HG03135 (cell line): ENCODE data around the gene RIMBP2.

ENCODE experiments used
- ATAC-seq: cut with Tn5 transposase; IDR thresholded peaks from one replicate; pipeline ENCODE4 v1.9.1; 2021; ENCODE audit warnings: mild to moderate bottlenecking, moderate library complexity; ENCODE audit not compliant: unreplicated experiment

Gene RIMBP2

DNA sequence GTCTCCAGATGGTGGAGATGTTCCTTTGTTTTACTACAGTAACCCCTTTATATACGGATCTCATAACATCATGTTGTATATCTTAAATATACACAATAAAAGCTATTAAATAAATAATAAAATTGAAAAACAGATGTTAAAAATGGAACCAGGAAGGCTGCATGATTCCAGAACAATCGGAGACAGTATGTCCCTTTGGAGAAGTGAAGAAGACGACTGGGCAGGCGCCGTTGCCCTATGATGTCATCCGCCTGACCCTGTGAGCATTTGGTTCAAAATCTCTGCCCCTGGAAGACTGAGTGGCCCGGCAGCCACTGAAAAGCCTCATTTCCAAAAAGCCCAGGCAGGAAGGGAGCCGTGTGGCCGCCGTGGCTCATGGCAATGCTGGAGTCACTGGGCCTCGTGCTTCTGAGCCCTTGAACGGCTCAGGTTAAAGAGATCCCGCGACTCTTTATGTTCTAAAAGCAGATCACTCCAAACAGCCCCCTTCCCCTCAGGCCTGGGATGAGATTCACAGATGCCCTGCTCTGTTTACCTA is 30.8 kb downstream of the RIMBP2 start:
- ATAC-seq, result no peak

GRCh38 chr12:130683811-130684210 is 32.3 kb downstream of the RIMBP2 start:
- ATAC-seq, result no peak

DNA sequence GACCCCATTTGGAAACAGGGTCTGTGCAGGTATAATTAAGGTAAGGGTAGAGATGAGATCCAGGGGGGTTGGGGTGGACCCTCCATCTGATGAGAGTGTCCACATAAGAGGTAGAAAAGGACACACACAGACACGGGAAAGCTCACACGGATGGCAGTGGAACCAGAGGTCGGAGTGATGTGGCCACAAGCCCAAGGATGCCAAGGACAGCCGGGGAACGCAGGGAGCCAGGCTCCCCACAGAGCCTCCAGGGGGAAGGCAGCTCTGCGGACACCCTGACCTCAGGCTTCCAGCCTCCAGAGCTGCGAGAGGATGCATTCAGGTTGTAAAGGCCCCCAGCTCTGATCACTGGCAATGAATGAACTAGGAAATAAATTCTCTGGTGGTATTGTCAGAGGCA is 33.0 kb downstream of the RIMBP2 start:
- ATAC-seq, result no peak

- ATAC-seq, result no peak
These were observed 35.6 kb downstream of the RIMBP2 start for GRCh38 chr12:130680451-130680990.

DNA sequence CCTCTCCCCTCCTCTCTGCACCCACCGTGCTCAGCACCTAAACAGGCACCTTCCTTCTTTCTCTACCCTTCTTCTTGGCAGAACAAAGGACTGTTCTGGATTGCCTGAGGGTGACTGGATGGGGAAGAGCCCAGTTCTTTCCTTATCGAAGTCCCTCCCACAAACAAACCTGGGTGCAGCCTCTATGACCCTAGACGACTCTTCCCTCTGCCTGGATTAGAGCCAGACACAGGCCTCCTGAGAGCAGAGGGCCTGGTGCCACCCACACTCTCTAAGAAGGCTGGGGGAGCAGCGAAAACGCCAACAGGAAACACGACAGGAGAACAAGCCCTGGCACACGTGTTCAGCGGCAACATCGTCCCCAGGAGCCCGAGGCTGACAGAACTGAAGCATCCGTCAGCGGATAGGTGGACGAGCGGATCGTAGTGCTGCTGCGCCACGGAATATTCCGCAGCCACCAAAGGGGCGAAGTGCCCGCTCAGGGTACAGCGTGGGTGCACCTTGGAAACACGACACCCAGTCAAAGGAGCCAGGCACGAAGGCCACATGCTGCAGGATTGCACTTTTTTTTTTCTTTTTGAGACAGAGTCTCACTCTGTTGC is 38.0 kb downstream of the RIMBP2 start:
- no peak for ATAC-seq

GRCh38 chr12:130675791-130676190 is 40.3 kb downstream of the RIMBP2 start:
- no peak for ATAC-seq

DNA sequence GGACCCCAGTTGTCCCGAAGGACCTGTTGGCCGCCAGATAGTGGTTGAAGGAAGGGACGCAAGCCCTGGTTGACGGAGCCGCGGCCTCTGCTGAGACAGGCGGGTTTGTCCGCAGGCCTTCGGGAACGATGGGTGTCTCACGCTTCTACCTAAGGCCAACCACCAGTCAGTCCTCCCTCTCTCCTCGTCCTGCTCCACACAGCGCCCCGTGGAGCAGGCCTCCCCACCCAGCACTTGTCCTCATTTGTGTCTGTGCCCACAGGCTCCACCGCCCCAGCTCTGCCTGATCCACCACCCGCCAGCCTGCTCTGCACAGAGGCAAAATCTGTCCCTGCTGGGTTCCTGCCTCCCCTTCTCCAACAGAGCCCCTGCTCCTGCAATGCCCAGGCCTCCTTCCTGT is 41.0 kb downstream of the RIMBP2 start:
- no peak for ATAC-seq

DNA sequence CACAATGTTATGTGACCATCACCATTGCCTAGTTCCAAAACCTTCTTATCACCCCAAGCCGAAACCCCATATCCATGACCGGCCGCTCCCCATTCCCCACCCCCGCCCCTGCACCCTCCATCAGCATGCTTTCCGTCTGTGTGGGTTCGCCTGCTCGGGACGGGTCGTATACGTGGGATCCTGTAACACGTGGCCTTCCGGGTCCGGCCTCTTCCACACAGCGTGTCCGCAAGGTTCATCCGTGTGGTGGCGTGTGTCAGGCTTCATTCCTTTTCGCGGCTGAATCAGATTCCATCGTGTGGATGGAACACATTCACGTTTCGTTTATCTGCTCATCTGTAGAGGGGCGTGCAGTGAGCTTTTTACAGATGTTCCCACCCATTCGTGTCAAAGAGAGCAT is 41.4 kb downstream of the RIMBP2 start:
- no peak for ATAC-seq

DNA sequence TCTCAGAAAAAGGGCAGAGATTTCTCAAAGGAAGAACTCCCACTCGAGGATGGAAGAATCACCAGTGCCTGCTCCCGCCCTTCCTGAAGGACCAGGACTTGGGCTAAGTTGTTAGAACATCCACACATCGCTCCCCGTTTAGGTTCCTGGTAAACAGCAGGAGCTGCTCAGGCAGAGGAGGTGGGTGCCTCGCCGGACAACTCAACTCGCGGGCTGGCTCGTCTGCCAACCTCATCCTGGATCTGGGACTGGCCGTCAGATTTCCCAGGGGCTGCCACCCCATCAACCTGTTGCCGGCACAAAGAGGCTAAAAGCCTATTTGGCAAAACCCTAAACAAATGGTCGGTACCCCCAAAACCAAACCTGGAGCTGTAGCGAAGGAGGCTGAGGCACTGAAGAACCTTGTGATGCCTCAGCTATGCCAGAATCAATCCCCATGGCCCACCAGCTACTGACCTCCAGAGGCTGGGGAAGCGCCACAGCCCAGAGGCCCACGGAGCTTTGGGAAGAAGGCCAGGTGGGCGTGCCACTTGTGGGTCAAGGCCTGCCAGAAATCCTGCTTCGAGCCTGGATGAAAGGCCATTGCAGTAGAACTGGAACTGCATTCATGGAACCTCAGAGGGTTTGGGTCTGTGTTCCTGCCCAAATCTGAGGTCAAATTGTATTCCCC is 42.9 kb downstream of the RIMBP2 start:
- ATAC-seq, result no peak

- no peak for ATAC-seq
These were observed 43.8 kb downstream of the RIMBP2 start for GRCh38 chr12:130672089-130672820.

DNA sequence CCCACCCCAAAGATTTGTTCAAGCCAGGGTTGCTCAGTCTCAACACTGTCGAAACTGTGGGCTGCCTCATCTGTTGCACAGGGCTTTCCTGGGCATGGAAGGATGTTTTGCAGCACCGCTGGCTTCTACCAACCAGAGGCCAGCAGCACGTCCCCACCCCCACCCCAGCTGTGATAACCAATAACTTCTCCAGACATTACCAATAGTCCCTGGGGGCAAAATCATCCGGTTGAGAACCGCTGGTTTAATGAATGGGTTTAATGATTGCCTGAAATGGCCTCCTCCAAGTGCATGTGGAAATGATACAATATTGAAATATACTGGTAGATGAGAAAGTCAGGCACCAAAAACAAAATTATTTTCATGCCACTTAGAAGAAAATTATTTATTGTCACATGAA is 44.5 kb downstream of the RIMBP2 start:
- ATAC-seq, result no peak

DNA sequence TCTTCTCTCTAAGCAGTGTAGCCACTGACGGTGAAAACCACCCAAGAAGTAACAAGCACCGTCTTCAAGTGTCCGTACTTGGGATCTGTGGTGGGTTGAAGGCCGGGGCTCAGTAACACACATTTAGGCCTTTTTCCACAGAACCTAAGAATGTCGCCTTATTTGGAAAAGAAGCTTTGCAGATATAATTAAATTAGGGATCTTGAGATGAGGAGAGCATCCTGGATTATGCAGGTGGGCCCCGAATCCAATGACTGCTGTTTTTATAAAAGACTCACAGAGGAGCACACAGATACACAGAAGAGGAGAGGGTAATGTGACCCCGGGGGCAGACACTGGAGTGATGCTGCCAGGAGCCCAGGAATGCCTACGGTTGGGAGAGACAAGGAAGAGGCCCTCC is 46.3 kb downstream of the RIMBP2 start:
- ATAC-seq, result no peak

- no peak for ATAC-seq
These were observed 46.9 kb downstream of the RIMBP2 start for GRCh38 chr12:130669205-130669557.

DNA sequence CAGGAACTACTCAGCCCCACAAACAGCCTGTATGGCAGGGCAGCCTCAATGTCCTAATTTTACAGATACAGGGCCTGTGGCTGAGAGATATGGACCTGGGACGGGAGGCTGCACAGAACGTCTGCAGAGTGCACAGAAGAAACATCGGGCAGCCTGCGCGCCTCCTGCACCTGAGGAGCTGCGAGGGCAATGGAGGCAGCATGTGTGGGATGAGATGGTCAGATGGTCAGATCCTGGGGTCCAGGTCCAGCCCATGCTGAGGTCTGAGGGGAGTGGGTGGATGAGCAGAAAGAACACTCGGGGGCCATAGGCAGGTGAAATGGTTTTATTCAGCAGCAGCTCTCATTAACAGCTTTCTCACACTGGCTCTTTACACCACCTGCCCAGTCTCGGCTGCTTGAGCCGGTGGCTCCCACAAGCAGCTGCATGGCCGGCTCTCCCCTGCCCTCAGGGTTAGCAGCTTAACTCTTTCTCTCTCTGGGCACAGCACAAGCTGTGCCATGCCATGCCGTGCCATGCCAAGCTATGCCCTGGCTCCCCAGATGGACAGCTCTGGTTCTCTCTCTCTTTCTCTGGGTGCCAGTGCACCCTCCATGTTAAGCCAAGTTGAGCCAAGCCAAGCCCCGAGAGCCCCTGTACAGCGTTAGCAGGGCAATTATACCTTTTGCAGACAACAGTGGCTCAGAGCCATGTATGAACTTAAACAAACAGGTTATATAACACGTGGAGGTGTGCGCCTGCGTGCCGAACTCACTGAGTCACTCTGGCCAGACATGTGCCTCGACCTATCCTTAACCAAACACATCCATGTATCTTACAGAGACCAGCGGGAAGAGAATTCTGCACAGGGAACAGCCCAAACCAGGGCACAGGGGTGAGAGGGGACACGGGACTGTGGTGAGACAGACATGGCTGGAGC is 47.6 kb downstream of the RIMBP2 start:
- ATAC-seq, result no peak

- no peak for ATAC-seq
These were observed 48.6 kb downstream of the RIMBP2 start for GRCh38 chr12:130667421-130667960.

- no peak for ATAC-seq
These were observed 49.5 kb downstream of the RIMBP2 start for GRCh38 chr12:130666645-130667044.

DNA sequence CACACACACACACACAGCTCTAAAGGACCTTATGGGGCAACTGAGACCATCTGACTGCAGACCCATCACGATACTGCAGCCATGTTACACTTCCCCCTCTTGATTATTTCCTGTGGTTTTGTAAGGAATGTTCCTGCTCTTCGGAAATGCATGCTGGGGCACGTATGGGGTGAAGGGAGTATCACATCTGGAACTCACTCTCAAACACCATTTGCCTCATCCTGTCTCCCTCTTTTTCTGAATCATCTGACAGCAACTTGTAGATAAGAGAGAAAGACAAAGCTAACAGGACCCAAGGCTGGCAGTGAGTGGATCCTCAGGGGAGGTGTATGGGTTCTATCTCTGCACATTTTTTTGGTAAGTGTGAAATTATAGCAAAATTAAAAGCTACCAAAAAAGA is 50.3 kb downstream of the RIMBP2 start:
- ATAC-seq, result no peak

DNA sequence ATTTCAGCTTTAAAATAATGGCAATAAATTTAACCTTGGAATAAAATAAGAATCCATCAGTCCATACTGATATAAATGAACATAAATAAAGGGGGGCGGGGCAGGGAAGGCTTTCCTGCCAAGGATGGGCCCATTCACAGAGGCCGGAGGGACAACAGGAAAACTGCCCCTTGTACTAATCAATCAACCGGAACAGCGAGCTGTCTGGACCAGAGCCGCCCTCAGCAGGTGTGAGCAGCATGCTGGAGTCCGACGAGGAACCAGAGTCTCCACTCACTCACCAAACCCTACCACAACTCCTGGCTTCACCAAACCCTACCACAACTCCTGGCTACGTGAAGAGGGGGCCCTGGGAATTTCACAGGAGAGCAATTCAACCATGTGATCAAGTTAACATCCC is 51.3 kb downstream of the RIMBP2 start:
- no peak for ATAC-seq

GRCh38 chr12:130664252-130664651 is 51.8 kb downstream of the RIMBP2 start:
- ATAC-seq, result no peak

- ATAC-seq, result no peak
These were observed 52.6 kb downstream of the RIMBP2 start for GRCh38 chr12:130663514-130663913.
